IPS-18a (cell line): ENCODE results near the gene AHCYL2.
"Not testable (repeated sequence)": the region's sequence is repeated elsewhere in the genome, so short reads cannot be mapped to it uniquely, and the experiment has no call there.

ENCODE experiments used
- H3K27ac ChIP-seq: one replicate; pipeline ENCODE4 v1.5.1; 2013; ENCODE audit warnings: low read length
- H3K27me3 ChIP-seq: one replicate; pipeline ENCODE4 v1.6.1; 2013; ENCODE audit warnings: mild to moderate bottlenecking, low read length; ENCODE audit not compliant: control insufficient read depth, insufficient read depth
- H3K36me3 ChIP-seq: one replicate; pipeline ENCODE4 v1.6.1; 2013; ENCODE audit warnings: low read depth, low read length; ENCODE audit not compliant: control insufficient read depth
- H3K4me1 ChIP-seq: one replicate; pipeline ENCODE4 v1.6.1; 2013; ENCODE audit warnings: low read depth, low read length; ENCODE audit not compliant: control insufficient read depth
- H3K4me3 ChIP-seq: one replicate; pipeline ENCODE4 v1.5.1; 2013; ENCODE audit warnings: low read length
- H3K9ac ChIP-seq: one replicate; pipeline ENCODE4 v1.6.1; 2013; ENCODE audit warnings: mild to moderate bottlenecking, low read length, moderate library complexity
- H3K9me3 ChIP-seq: one replicate; pipeline ENCODE4 v1.6.1; 2013; ENCODE audit warnings: low read depth, low read length; ENCODE audit not compliant: control insufficient read depth

The AHCYL2 gene

GRCh38 chr7:129210989-129211312 lies 13.9 kb upstream of the AHCYL2 start:
- Histone ChIP-seq H3K9ac (no peak overlapping the region), H3K9me3 (no peaks in the 10 kb centered on the region), H3K36me3 (peaks cover 45% of the 10 kb centered on the region), H3K27me3 (no peaks in the 10 kb centered on the region), H3K27ac (no peak overlapping the region), H3K4me3 (no peak overlapping the region), H3K4me1 (no peaks in the 10 kb centered on the region)

GRCh38 chr7:129212126-129212525 lies 12.7 kb upstream of the AHCYL2 start:
- H3K36me3 ChIP-seq = peaks cover 39% of the 10 kb centered on the region
- H3K4me3 ChIP-seq = no peak overlapping the region
- no peak overlapping the region for H3K27ac ChIP-seq
- no peaks in the 10 kb centered on the region for H3K4me1 ChIP-seq
- no peaks in the 10 kb centered on the region for H3K9me3 ChIP-seq
- no peak overlapping the region for H3K9ac ChIP-seq
- no peaks in the 10 kb centered on the region for H3K27me3 ChIP-seq

DNA sequence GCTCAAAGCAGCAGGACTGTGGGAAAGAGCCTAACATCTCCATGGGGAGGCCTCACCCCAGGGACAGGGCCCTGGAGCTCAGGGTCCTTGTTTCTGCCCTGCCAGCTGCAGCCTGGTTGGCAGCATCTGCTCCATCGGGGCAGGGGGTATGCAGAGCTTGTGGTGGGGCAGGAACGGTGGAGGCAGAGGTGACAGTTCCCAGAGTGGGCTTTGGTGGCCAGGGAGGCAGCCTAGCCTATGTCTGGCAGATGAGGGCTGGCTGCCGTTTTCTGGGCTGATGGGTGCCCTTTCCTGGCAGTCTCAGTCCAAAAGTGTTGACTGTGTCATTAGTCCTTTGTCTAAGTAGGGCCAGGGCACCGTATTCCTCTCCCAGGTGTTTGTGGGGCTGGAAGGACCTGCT lies 12.2 kb upstream of the AHCYL2 start:
- peaks cover 37% of the 10 kb centered on the region for H3K36me3 ChIP-seq
- no peaks in the 10 kb centered on the region for H3K9me3 ChIP-seq
- H3K9ac ChIP-seq = no peak overlapping the region
- H3K4me3 ChIP-seq = no peak overlapping the region
- H3K27me3 ChIP-seq = no peaks in the 10 kb centered on the region
- H3K27ac ChIP-seq = no peak overlapping the region
- H3K4me1 ChIP-seq = no peaks in the 10 kb centered on the region

DNA sequence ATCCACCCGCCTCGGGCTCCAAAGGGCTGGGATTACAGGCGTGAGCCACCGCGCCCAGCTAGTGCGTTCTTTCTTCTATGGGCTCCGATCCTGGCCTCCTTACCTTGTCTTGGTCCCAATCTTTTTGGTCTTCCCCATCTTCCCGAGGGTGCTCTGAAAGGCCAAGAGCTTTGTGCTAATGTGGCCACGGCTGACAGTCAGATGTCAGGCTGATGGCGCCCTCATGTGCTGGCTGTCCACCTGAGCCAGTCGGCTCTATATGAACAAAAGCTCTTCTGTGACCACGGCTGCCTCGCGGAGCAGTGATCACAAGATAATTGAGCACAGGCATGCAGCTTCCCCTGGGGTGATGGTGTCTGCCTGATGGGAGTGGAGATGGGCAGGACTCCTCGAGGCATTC lies 11.0 kb upstream of the AHCYL2 start:
- H3K9ac ChIP-seq = no peak overlapping the region
- no peaks in the 10 kb centered on the region for H3K9me3 ChIP-seq
- peaks cover 35% of the 10 kb centered on the region for H3K36me3 ChIP-seq
- no peaks in the 10 kb centered on the region for H3K27me3 ChIP-seq
- H3K27ac ChIP-seq = no peak overlapping the region
- no peak overlapping the region for H3K4me3 ChIP-seq
- no peaks in the 10 kb centered on the region for H3K4me1 ChIP-seq

- not testable (repeated sequence) for H3K27me3 ChIP-seq, H3K4me1 ChIP-seq, H3K9ac ChIP-seq, H3K27ac ChIP-seq, H3K4me3 ChIP-seq, H3K9me3 ChIP-seq
- H3K36me3 ChIP-seq = peaks cover 22% of the 10 kb centered on the region
Measured at GRCh38 chr7:129215691-129216090, 9.1 kb upstream of the AHCYL2 start.

- peaks cover 17% of the 10 kb centered on the region for H3K36me3 ChIP-seq
- not testable (repeated sequence) for H3K27ac ChIP-seq, H3K27me3 ChIP-seq, H3K9me3 ChIP-seq, H3K9ac ChIP-seq, H3K4me3 ChIP-seq, H3K4me1 ChIP-seq
Measured at GRCh38 chr7:129216101-129216715, 8.6 kb upstream of the AHCYL2 start.

GRCh38 chr7:129216821-129217416 lies 7.9 kb upstream of the AHCYL2 start:
- not testable (repeated sequence) for H3K27ac ChIP-seq

DNA sequence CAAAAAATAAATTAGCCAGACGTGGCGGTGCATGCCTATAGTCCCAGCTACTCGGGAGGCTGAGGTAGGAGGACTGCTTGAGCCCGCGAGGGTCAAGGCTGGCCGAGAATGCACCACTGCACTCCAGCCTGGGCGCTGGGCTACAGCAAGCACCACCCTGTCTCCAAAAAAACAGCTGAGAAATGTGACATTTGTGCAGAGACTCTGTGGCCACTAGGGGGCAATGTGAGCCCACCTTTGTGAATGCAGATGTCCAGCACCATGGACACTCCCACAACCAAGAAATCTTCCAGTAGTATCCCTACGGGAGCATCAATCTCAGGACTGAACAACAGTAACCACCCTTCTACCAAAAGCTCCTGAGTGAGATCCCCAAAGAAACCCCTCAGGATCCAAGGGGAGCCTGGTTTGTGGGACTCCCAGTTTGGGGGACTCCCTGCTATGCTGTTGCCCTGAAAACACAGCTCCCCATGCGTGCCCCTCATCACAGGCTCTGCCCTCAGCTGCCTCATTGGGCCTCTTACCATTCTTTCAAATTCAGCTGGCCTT lies 6.2 kb upstream of the AHCYL2 start:
- H3K36me3 ChIP-seq = no peaks in the 10 kb centered on the region
- no peaks in the 10 kb centered on the region for H3K4me1 ChIP-seq
- H3K4me3 ChIP-seq = no peak overlapping the region
- H3K9me3 ChIP-seq = no peaks in the 10 kb centered on the region
- no peaks in the 10 kb centered on the region for H3K27me3 ChIP-seq
- H3K27ac ChIP-seq = no peak overlapping the region
- H3K9ac ChIP-seq = no peak overlapping the region

More at GRCh38 chr7:129216821-129217416, 7.9 kb upstream of the AHCYL2 start:
- peaks cover 11% of the 10 kb centered on the region for H3K36me3 ChIP-seq
- not testable (repeated sequence) for H3K9ac ChIP-seq, H3K27me3 ChIP-seq, H3K4me1 ChIP-seq, H3K9me3 ChIP-seq, H3K4me3 ChIP-seq

- H3K4me3 ChIP-seq, H3K4me1 ChIP-seq, H3K27me3 ChIP-seq, H3K9ac ChIP-seq, H3K36me3 ChIP-seq, H3K27ac ChIP-seq, H3K9me3 ChIP-seq: not testable (repeated sequence)
Measured at GRCh38 chr7:129219166-129219565, 5.7 kb upstream of the AHCYL2 start.

- peaks cover 10% of the 10 kb centered on the region for H3K4me1 ChIP-seq
- H3K9ac ChIP-seq = no peak overlapping the region
- H3K9me3 ChIP-seq = no peaks in the 10 kb centered on the region
- peaks cover 10% of the 10 kb centered on the region for H3K27me3 ChIP-seq
- H3K36me3 ChIP-seq = no peaks in the 10 kb centered on the region
- no peak overlapping the region for H3K27ac ChIP-seq
- H3K4me3 ChIP-seq = no peak overlapping the region
Measured at GRCh38 chr7:129222064-129222463, 2.8 kb upstream of the AHCYL2 start.

- peaks cover 13% of the 10 kb centered on the region for H3K4me1 ChIP-seq
- peak overlapping the region; percentile 67 for H3K4me3 ChIP-seq
- H3K27ac ChIP-seq = no peak overlapping the region
- peak overlapping the region; percentile 58 for H3K9ac ChIP-seq
- no peaks in the 10 kb centered on the region for H3K36me3 ChIP-seq
- H3K9me3 ChIP-seq = no peaks in the 10 kb centered on the region
- peaks cover 10% of the 10 kb centered on the region for H3K27me3 ChIP-seq
Measured at GRCh38 chr7:129225206-129225930, 538 bp downstream of the AHCYL2 start.
